HepG2 (cell line): ENCODE measurements around the gene NGRN. TPM values are rescaled to one million over a fixed set of nuclear protein-coding genes. Genes with fewer than 3 reads are reported as not detected.

Experiments used
- ATAC-seq: fragments of 200-7000 bp; cut with Tn5 transposase; 3 replicates; pipeline ENCODE4 v1.9.1; 2020; ENCODE audit warnings: mild to moderate bottlenecking, moderate library complexity
- BruUV-seq: library from RNA; stranded (reverse); fragments of 400-500 nt; replicated peaks from 2 replicates; lab custom pipeline; 2021; lab: Mats Ljungman, UMichigan
- CTCF ChIA-PET: fragments of 300-600 bp; formaldehyde crosslinking; extraction: SDS; loops from one replicate; lab custom pipeline; 2021; ENCODE audit warnings: low total read pairs, inconsistent platforms, low intra/inter-chr PET ratio; lab: Yijun Ruan, JAX
- POLR2A ChIA-PET: fragments of 350-600 bp; sonication (Branson Sonifier 250); formaldehyde crosslinking; loops from one replicate; lab custom pipeline; 2020; ENCODE audit warnings: antibody characterized with exemption, inconsistent platforms; lab: Yijun Ruan, JAX
- DNase-seq: peaks from one replicate; pipeline ENCODE4 v3.0.0-alpha.2; 2015; ENCODE audit warnings: low spot score
- FAIRE-seq: peaks from 3 replicates; lab custom pipeline; 2011; peaks lifted over from hg19 to GRCh38; lab: Jason Lieb, UNC
- H2AFZ ChIP-seq: one replicate; pipeline ENCODE4 v1.6.1; 2011; ENCODE audit warnings: low read length, inconsistent platforms
- H3K27ac ChIP-seq: fragments of 300-600 bp; 3 replicates; pipeline ENCODE4 v1.8.0; 2011; ENCODE audit warnings: mixed run types, mild to moderate bottlenecking, mixed read lengths, low read length, inconsistent platforms; ENCODE audit not compliant: insufficient read depth; ENCODE audit errors: extremely low read length
- H3K27me3 ChIP-seq, 2 experiments: fragments of 200-600 bp in 1 of 2; 2 replicates in 1 of 2; 3 replicates in 1 of 2; pipeline versions ENCODE4 v1.6.0 to v1.8.0; 2011; ENCODE audit warnings: low read length in 2 of 2, mild to moderate bottlenecking in 2 of 2, moderate library complexity in 2 of 2, inconsistent platforms in 1 of 2; ENCODE audit not compliant: insufficient read depth in 2 of 2, control insufficient read depth in 1 of 2
- H3K36me3 ChIP-seq, 2 experiments: fragments of 200-600 bp in 1 of 2; replicated peaks in 1 of 2; 2 replicates in 1 of 2; 3 replicates in 1 of 2; pipeline versions ENCODE4 v1.5.1 to v1.8.0; 2011; ENCODE audit warnings: low read length in 2 of 2, inconsistent platforms in 1 of 2; ENCODE audit not compliant: insufficient read depth in 2 of 2, control insufficient read depth in 1 of 2
- H3K4me1 ChIP-seq: 2 replicates; pipeline ENCODE4 v1.5.1; 2012; ENCODE audit warnings: low read length, inconsistent platforms; ENCODE audit not compliant: insufficient read depth
- H3K4me2 ChIP-seq: 2 replicates; pipeline ENCODE4 v1.6.0; 2011; ENCODE audit warnings: low read depth, low read length, inconsistent platforms
- H3K4me3 ChIP-seq, 3 experiments: fragments of 200-600 bp in 1 of 3; sonication (generic), shearing (Covaris generic) in 1 of 3; replicated peaks in 1 of 3; 2 replicates each; pipeline ENCODE4 v1.5.1; 2011 to 2016; ENCODE audit warnings: low read length in 3 of 3, inconsistent platforms in 2 of 3, low read depth in 2 of 3, mild to moderate bottlenecking in 2 of 3, control low read depth in 1 of 3, mixed read lengths in 1 of 3; ENCODE audit not compliant: insufficient read depth in 1 of 3
- H3K79me2 ChIP-seq: one replicate; pipeline ENCODE4 v1.6.1; 2011; ENCODE audit warnings: low read length, inconsistent platforms; ENCODE audit not compliant: insufficient read depth
- H3K9ac ChIP-seq: 2 replicates; pipeline ENCODE4 v1.6.0; 2011; ENCODE audit warnings: mild to moderate bottlenecking, low read depth, low read length, inconsistent platforms; ENCODE audit not compliant: insufficient read depth
- H3K9me3 ChIP-seq: 2 replicates; pipeline ENCODE4 v1.5.1; 2012; ENCODE audit warnings: mild to moderate bottlenecking, low read length
- H4K20me1 ChIP-seq: 2 replicates; pipeline ENCODE4 v1.6.0; 2011; ENCODE audit warnings: inconsistent platforms, mild to moderate bottlenecking, low read length, moderate library complexity; ENCODE audit not compliant: insufficient read depth
- BRF2 ChIP-seq: sonication (generic); formaldehyde crosslinking; IDR thresholded peaks from 2 replicates; pipeline ENCODE4 v1.8.1; 2022; ENCODE audit warnings: mild to moderate bottlenecking, missing genetic modification reagents
- HDAC1 ChIP-seq: sonication (generic); formaldehyde crosslinking; IDR thresholded peaks from 2 replicates; pipeline ENCODE4 v1.5.1; 2020; ENCODE audit warnings: mild to moderate bottlenecking, missing genetic modification reagents
- HMG20B ChIP-seq: conservative IDR thresholded peaks from 2 replicates; pipeline ENCODE4 v1.6.1; 2016; ENCODE audit warnings: missing genetic modification reagents, missing compliant biosample characterization
- NFAT5 ChIP-seq: sonication (generic); formaldehyde crosslinking; IDR thresholded peaks from 2 replicates; pipeline ENCODE4 v1.4.0; 2020; ENCODE audit warnings: missing genetic modification reagents
- SRSF9 ChIP-seq: fragments of 200-400 bp; formaldehyde crosslinking; IDR thresholded peaks from 2 replicates; pipeline ENCODE4 v1.6.1; 2018; ENCODE audit warnings: borderline replicate concordance, mild to moderate bottlenecking, low read depth, low read length; ENCODE audit not compliant: insufficient read depth, poor library complexity, severe bottlenecking
- ZFP36L2 ChIP-seq: sonication (generic); formaldehyde crosslinking; IDR thresholded peaks from 2 replicates; pipeline ENCODE4 v1.4.0; 2020; ENCODE audit warnings: missing genetic modification reagents
- ZFP82 ChIP-seq: sonication (generic); formaldehyde crosslinking; IDR thresholded peaks from 2 replicates; pipeline ENCODE4 v1.5.1; 2020; ENCODE audit warnings: mild to moderate bottlenecking, missing genetic modification reagents, borderline replicate concordance
- ZMYM3 ChIP-seq: sonication (generic); formaldehyde crosslinking; IDR thresholded peaks from 2 replicates; pipeline ENCODE4 v1.5.1; 2020; ENCODE audit warnings: mild to moderate bottlenecking, missing genetic modification reagents
- ZNF572 ChIP-seq: sonication (generic); formaldehyde crosslinking; IDR thresholded peaks from 2 replicates; pipeline ENCODE4 v1.5.1; 2020; ENCODE audit warnings: mild to moderate bottlenecking, missing genetic modification reagents
- WGBS: methylation state at CpG from one replicate; pipeline ENCODE4 v1.1.6; 2017; ENCODE audit warnings: low lambda C conversion rate; 5-methylcytosine and 5-hydroxymethylcytosine counted together
- in situ Hi-C: cut with HindIII; loops from 2 replicates; pipeline ENCODE4 v1.10.0; 2017; ENCODE audit warnings: low pct_unique_long_range_greater_than_20kb; ENCODE audit not compliant: extremely low pct_ligation_motif_present
- intact Hi-C: fragments of 100-400 bp; cut with micrococcal nuclease; formaldehyde crosslinking; loops from one replicate; pipeline ENCODE4 v1.10.0; 2022; ENCODE audit not compliant: unreplicated experiment
- polyA plus RNA-seq, 8 experiments: library from polyadenylated mRNA; depleted of rRNA in 3 of 8; stranded (reverse) in 7 of 8; unstranded in 1 of 8; fragments of >200 nt; fragmentation: Illumina TruSeq in 4 of 8; extraction: Trizol in 4 of 8; gene quantifications; 2 replicates each; pipeline versions ENCODE4 v1.2.1 to v1.2.3, GENCODE V29; 2011 to 2016; ENCODE audit warnings: low read depth in 4 of 8, missing spikeins in 1 of 8, mixed read lengths in 1 of 8; ENCODE audit not compliant: insufficient read depth in 1 of 8
- total RNA-seq, 5 experiments: library from RNA; depleted of rRNA; stranded (reverse); fragments of >200 nt; fragmentation: Illumina TruSeq; extraction: Trizol; gene quantifications; 2 replicates each; pipeline ENCODE4 v1.2.3, GENCODE V29; 2016; ENCODE audit warnings: low read depth in 1 of 5

Gene NGRN
- total and polyA plus RNA-seq, 2 of the 13 experiments (the other 11 are each of a cell fraction or from before 2014, with no cell fraction given): 39.8 to 63.7 TPM

GRCh38 chr15:90223441-90224165 is 41.9 kb upstream of the NGRN start:
- in situ Hi-C loops: no loop called here
- ChIA-PET POLR2A (no interaction called here), CTCF (no interaction called here)
- H3K27ac ChIP-seq: no peak overlapping the region
- 100% methylated on average over 3 of the region's 22 CpGs for WGBS
- H3K9me3 ChIP-seq: no peaks in the 10 kb centered on the region
- no peak overlapping the region for H2AFZ ChIP-seq
- intact Hi-C loops: no loop called here
- H3K4me3 ChIP-seq: no peak overlapping the region
- H3K36me3 ChIP-seq: peaks cover 15 to 36% of the 10 kb centered on the region in 2 experiments
- H3K79me2 ChIP-seq: no peaks in the 10 kb centered on the region
- TF ChIP-seq NFAT5: no peak
- TF ChIP-seq HMG20B (CRISPR knock-in tag): no peak
- TF ChIP-seq ZMYM3 (CRISPR knock-in tag): no peak
- TF ChIP-seq ZFP82 (CRISPR knock-in tag): no peak
- TF ChIP-seq SRSF9: no peak
- TF ChIP-seq HDAC1 (CRISPR knock-in tag): no peak
- no peak for TF ChIP-seq ZFP36L2 (CRISPR knock-in tag)
- TF ChIP-seq BRF2 (CRISPR knock-in tag): no peak
- TF ChIP-seq ZNF572 (CRISPR knock-in tag): no peak
- H3K4me1 ChIP-seq: no peaks in the 10 kb centered on the region
- DNase-seq (no peak), FAIRE-seq (no peak), ATAC-seq (no peak)
- H3K27me3 ChIP-seq: no peaks in the 10 kb centered on the region
- no TSS peak for BruUV-seq
- no peak overlapping the region for H3K9ac ChIP-seq
- no peaks in the 10 kb centered on the region for H4K20me1 ChIP-seq
- H3K4me2 ChIP-seq: no peak overlapping the region
